GM06990 (cell line): ENCODE data around the gene SLC25A51.
"Not testable (repeated sequence)": the region's sequence is repeated elsewhere in the genome, so short reads cannot be mapped to it uniquely, and the experiment has no call there.

Experiments used
- DNase-seq: peaks from one replicate; pipeline ENCODE4 v3.0.0-alpha.2; 2011; ENCODE audit not compliant: insufficient read length; ENCODE audit errors: extremely low read depth
- H3K27me3 ChIP-seq: replicated peaks from 2 replicates; pipeline ENCODE4 v1.6.0; 2011; ENCODE audit warnings: low read length; ENCODE audit not compliant: control insufficient read depth, insufficient read depth
- H3K36me3 ChIP-seq: 2 replicates; pipeline ENCODE4 v1.5.1; 2011; ENCODE audit warnings: low read length; ENCODE audit not compliant: control insufficient read depth, insufficient read depth
- H3K4me3 ChIP-seq: replicated peaks from 2 replicates; pipeline ENCODE4 v1.5.1; 2011; ENCODE audit warnings: low read depth, mild to moderate bottlenecking, control low read depth, low read length
- TF ChIP-seq, protein P1 (sequence below): IDR thresholded peaks from 2 replicates; pipeline ENCODE4 v1.5.1; 2011; ENCODE audit warnings: low read length, control low read depth, mild to moderate bottlenecking, inconsistent platforms; ENCODE audit not compliant: insufficient read depth, poor library complexity, severe bottlenecking

The SLC25A51 gene

DNA sequence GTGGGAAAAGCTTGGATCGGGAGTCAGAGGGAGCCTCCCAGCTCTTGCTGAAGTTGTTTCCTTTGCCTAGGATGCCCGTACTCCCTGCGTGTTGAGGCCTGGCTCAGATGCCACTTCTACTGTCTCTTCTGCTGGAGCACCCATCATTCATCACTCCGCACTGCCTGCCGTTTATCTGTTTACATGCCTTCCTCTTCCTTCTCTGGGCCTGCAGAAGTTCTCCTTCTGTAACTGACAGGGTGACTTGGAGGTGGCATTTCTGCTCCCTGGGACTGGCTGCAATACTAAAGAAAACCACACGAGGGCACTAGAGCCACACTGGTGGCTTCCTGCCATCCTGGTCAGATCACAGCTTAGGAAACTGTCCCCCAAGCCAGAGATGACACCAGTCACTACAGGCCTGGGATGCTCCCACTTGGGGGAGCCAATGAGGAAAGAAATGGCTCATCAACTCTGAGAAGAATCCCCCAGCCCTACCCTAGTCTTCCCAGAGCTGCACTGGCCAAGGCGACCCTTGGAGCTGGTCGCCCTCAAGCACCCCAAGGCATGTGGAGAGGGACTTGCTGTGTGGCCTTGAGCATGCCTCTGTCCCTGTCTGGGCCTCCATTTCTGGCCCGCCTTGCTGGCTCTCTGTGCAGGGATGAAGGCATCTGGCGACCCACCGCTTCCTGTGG, 9.7 kb upstream of the SLC25A51 start:
- TF ChIP-seq, protein P1, sequence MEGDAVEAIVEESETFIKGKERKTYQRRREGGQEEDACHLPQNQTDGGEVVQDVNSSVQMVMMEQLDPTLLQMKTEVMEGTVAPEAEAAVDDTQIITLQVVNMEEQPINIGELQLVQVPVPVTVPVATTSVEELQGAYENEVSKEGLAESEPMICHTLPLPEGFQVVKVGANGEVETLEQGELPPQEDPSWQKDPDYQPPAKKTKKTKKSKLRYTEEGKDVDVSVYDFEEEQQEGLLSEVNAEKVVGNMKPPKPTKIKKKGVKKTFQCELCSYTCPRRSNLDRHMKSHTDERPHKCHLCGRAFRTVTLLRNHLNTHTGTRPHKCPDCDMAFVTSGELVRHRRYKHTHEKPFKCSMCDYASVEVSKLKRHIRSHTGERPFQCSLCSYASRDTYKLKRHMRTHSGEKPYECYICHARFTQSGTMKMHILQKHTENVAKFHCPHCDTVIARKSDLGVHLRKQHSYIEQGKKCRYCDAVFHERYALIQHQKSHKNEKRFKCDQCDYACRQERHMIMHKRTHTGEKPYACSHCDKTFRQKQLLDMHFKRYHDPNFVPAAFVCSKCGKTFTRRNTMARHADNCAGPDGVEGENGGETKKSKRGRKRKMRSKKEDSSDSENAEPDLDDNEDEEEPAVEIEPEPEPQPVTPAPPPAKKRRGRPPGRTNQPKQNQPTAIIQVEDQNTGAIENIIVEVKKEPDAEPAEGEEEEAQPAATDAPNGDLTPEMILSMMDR, result peak; percentile 94
- Histone ChIP-seq H3K27me3 (no peaks in the 10 kb centered on the region), H3K4me3 (no peak overlapping the region), H3K36me3 (no peaks in the 10 kb centered on the region; the same call in 1 of the 2 replicates)
- peak; percentile 53 for DNase-seq

DNA sequence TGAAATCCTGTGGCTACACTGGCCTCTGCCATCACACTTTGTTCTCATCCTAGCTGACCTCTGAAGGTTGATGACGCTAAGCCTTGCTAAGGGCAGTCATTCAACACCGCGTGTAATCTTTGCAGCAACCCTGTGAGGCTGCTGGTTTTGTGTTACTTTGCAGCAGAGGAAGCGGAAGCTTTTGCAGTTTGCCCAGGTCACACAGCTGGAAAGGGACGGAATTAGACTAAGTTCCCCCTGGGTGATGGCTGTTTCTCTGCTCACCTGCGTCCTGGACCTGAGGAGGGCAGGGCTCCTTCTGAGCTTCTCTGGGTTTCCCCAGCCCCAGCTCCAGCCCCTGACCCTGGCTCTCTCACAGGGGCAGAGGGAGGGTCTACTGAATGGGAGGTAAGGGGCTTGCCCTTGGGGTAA, 7.3 kb upstream of the SLC25A51 start:
- Histone ChIP-seq H3K27me3 (no peaks in the 10 kb centered on the region), H3K36me3 (no peaks in the 10 kb centered on the region), H3K4me3 (peak overlapping the region; percentile 57)
- TF ChIP-seq, protein P1, result no peak
- no peak for DNase-seq

GRCh38 chr9:37910271-37910670, 6.3 kb upstream of the SLC25A51 start:
- no peak overlapping the region for H3K4me3 ChIP-seq
- TF ChIP-seq, protein P1, result no peak
- H3K36me3 ChIP-seq, result no peaks in the 10 kb centered on the region
- H3K27me3 ChIP-seq, result no peaks in the 10 kb centered on the region
- DNase-seq, result no peak

DNA sequence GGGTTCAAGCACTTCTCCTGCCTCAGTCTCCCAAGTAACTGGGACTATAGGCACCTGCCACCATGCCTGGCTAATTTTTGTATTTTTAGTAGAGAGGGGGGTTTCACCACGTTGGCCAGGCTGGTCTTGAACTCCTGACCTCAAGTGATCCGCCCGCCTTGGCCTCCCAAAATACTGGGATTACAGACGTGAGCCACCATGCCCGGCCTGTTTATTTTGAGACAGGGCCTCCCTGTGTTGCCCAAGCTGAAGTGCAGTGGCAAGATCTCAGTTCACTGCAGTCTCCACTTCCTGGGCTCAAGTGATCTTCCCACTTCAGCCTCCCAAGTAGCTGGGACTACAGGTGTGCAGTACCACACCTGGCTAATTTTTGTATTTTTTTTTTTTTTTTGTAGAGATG, 5.9 kb upstream of the SLC25A51 start:
- not testable (repeated sequence) for DNase-seq, H3K4me3 ChIP-seq

GRCh38 chr9:37909326-37909725, 5.4 kb upstream of the SLC25A51 start:
- Histone ChIP-seq H3K27me3 (no peaks in the 10 kb centered on the region), H3K4me3 (no peak overlapping the region), H3K36me3 (no peaks in the 10 kb centered on the region)
- TF ChIP-seq, protein P1, result no peak
- DNase-seq, result no peak

More for the DNA sequence above, 5.9 kb upstream of the SLC25A51 start:
- H3K27me3 ChIP-seq, H3K36me3 ChIP-seq: not testable (repeated sequence)

DNA sequence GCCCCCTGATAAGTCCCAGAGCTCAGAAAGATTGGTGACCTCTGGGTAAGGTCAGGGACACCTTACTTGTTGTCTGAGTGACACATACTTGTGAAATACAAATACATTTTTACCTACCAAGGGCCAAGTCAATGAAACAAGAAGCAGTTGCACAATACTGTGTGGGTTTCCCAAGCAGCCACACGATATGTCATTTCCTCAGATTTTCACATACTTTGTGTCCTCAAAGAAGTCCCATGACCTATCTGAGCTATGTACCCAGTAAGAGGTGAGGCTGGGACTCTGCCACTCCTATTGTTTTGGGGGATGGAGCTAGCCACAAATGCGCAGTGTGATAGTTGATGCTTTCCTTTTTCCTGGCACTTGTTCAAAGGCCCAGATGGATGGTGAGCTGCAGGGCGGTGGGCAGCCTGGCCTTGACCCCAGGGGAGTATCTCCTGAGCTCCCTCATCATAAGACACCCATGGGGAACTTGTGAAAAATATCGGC, 4.8 kb upstream of the SLC25A51 start:
- Histone ChIP-seq H3K36me3 (no peaks in the 10 kb centered on the region), H3K27me3 (no peaks in the 10 kb centered on the region), H3K4me3 (no peak overlapping the region)
- no peak for DNase-seq
- TF ChIP-seq, protein P1, result no peak
